G401.6 (cell line): ENCODE measurements around the gene SCGB3A1.

ENCODE experiments used
- FAIRE-seq: peaks from 2 replicates; lab custom pipeline; 2012; peaks lifted over from hg19 to GRCh38; lab: Jason Lieb, UNC

Gene SCGB3A1

DNA sequence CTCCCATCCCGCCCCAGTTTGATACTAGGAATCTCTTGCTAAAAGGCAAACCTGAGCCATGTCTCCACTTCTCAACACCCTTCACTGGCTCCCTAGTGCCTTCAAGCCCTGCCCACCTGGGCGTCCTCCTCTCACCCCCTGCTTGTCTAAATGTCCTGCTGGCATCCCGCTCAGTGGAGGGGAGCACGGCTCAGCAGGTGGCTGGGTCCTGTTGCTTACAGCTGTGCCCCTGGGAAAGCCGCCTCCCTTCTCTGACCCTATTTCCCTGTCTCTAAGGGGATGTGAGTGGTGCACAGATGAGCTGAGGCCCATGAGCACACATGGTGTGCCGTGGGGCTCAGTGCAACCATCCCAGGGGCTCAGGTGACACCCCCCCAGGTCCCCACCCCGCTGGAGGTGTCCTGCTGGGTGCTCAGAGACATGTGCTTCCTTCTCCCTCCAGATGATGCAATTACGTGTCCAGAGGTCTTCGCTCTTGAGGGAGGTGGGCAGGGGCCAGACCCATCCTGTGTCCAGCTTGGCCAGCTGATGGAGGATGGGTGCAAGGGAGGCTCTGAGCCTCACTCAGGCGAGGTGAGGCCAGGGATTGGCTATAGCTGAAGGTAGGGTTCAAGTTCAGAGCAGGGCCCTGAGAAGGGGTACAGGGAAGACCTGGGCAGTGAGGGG lies 34.0 kb upstream of the SCGB3A1 start:
- FAIRE-seq: no peak

DNA sequence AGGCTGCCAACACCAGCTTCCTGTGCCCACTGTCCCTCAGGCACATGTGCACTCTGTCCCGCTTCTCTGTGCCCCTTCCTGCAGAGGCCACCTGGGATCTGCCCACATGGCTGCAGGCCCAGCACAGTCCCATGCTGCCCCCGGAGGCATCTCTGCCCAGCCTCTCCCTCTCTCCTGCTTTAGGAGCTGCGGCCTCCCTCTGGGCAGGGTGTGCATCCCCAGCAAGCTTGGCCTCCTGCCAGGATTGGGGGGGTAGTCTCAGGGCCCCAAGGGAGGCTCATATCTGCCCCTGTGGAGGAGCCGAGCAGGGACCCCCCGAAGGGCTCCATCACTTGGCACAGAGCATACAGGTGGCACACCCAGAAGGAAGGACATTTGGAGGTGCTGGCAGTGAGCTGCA lies 33.3 kb upstream of the SCGB3A1 start:
- no peak for FAIRE-seq

DNA sequence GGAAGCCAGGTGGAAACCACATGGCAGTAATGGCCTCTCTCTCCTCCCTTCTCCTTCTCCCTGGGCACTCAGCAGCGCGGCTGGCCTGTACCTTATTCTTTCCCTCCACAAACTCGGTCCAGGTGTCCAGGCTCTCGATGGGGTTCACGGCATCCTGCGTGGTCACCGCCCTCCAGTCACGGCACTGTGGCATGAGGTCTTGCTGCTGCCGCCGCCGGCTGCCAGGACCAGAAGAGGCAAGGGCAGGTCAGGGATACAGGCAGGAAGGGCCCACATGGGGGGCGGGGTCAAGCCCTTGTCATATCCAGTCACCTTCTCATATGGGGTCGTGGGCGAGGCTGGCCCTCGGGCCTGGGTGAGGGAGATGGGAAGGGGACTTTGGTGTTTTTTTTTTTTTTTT lies 32.5 kb upstream of the SCGB3A1 start:
- FAIRE-seq: no peak

DNA sequence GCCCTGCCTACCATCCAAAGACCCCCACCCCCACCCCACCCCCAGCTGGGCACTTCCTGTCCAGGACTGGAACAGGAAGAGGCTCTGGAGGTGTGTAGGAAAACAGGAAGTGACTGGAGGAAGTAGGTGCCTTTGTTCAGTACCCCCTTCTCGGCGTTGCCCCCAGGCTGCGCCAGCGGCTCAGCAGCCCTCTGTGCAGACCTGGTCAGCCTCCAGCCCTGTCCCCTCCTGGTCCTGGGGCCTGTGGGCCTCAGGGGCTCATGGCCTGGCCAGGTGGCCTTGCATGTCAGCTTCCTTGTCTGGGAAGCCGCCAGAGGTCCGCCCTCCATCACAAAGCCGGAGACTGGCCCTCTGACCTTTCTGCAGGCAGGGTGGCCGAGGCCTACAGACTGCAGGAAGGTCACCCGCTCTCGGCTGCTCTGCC lies 32.1 kb upstream of the SCGB3A1 start:
- no peak for FAIRE-seq

DNA sequence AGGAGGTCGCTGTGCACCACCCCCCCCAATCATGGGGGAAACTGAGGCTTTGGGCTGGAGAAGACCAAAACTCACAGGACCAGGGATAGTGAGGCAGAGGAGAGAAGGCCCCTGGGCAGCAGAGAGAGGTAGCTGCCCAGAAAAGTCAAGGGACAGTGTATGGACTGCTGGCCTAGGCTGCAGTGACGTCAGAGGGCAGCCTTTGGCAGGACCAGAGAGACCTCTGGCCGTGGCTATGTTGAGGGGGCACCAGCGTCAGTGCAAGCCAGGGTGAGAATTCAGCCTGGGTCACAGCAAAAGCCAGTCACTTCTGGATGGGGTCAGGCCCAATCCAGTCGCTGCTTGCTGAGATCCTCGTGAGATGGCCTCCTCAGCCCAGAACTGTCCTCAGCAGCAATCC lies 31.6 kb upstream of the SCGB3A1 start:
- FAIRE-seq: no peak

DNA sequence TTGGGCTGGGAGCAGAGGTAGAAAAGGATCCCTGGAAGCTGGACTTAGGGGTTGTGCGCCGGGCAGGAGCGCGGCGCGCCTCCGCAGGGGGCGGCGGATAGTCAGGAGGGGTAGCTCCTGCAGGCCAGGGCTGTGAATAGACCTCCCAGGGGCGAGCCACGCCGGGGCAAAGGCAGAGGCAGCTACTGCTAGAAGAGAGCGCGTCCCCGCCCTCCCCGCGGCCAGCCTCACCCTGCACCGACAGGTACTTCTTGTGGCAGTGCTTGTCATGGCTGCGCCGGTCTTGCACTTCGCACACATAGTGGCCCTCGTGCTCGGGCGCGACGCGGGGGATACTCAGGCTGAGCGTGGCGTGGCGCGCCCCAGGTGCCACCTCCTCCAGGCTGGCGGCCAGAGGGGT lies 30.0 kb upstream of the SCGB3A1 start:
- no peak for FAIRE-seq

DNA sequence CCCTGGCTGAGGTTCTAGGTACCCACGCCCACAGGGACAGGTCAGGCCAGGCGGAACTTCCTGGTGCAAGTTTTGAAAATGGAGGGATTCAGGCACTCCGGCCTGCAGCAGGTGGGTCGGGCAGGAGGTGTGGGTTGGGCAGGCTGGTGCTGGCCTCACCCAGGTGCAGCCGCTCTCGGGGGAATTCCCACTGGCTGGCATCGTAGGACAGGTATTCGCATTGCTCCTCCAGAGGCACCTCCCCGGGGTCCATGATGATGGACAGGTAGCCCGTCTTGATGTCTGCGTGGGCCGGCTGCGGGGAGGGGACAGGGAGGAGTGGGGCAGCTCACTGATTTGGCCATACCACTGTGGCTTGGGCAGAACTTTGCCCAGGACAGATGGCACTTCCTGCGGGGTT lies 28.7 kb upstream of the SCGB3A1 start:
- FAIRE-seq: no peak

DNA sequence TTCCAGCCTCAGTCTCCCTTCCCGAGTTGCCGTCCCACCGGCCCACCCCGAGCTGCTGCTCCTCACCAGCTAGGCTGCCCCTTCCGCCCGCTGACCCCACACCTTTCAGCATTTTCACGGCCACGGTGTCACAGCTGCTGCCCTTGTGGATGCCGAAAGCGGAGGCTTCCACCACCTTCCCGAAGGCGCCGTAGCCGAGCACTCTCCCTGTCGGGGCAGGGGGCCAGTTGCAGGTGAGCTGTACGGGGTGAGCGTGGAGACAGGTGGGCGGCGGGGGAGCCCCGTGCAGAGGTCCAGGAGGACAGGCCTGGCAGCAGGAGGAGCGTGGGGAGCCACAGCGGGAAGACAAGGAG lies 28.2 kb upstream of the SCGB3A1 start:
- FAIRE-seq: no peak

DNA sequence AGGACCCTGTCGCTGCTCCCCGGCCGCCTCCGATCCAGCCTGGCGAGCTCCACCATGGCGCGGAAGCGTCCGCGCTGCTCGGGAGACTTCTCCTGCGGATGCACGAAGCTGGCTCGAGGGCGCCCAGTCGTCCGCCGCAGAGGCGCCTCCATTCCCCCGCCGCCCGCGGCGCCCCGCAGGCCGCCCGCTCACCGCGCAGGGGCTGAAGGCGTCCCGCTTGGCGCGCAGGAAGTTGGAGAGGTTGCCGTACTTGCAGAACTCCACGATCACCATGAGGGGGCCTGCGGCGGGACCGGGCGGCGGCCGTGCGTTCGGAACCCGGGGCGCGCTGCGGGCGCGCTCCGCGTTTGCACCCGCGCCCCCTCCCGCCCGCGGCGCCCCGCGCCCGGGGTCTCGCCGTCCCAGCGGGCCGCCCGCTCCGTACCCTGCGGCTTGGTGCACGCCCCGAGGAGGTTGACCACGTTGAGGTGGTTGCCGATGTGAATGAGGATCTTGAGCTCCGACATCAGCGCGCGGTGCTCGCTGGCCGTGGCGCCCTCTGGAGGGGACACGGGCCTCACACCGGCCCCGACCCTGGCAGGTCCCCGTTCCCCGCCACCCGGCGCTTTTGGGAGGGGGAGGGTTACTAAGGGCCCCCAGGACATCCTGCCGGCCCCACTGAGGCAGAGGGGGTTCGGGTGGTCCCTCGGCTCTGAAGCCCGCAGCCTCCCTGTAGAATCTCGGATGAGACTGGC lies 27.7 kb upstream of the SCGB3A1 start:
- FAIRE-seq: no peak

DNA sequence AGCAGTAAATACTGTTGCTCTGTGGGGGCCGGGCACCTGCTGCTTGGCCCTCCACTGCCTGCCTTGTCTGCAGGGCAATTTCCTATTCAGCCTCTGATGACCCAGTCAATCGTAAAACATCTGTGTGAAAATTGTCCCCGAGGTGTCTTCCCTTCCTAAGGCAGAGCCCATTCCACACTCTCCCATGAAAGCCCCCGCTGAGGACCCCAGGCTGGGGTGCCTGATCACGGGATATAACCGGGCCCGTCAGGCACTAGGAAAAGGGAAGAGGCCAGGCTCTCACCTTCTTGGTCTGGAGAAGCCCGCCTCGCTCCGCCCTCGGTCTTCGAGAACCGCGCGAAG lies 27.2 kb upstream of the SCGB3A1 start:
- FAIRE-seq: no peak

DNA sequence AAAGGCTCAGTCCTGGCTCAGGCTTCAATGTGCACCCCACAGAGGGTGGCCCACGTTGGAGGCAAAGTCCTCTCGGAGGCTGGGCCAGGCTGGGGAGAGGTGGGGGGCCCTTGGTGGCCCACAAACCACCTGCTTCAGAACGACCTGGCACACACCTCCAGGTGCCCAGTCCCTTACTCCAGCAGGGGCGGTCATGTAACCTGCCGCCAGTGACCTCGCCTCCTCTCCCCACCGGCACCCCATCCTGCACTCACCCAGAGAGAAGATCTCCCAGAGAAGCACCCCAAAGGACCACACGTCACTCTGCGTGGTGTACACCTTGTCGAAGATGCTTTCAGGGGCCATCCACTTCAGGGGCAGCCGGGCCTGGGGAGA lies 22.5 kb upstream of the SCGB3A1 start:
- no peak for FAIRE-seq

DNA sequence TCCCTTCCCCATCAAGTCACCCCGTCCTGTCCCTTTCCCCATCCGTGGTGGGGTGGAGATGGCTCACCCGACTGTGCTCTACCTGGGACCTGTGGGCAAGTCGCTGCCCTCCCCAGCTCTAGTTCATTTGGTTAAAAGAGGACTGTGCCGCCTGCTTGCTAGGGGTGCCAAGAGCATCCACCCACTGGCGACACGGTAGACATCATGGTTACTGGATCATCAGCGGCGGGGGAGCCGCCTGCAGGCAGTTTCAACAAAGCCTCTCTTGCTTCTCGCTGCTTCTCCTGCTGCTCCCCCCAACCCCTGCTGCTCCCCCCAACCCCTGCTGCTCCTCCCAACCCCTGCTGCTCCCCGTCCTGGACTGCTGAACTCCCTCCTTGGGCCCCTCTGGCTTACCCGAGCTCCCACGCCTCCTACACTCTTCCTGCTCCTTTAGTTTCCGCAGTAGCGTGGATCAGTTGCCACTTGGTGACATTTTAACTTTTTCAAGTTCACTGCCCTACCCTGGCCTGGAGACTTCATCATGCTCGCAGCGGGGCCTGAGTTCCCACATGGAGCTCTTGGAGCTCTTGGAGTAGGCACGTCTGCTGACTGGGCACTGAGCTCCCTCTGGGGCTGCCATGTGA lies 22.0 kb upstream of the SCGB3A1 start:
- no peak for FAIRE-seq

DNA sequence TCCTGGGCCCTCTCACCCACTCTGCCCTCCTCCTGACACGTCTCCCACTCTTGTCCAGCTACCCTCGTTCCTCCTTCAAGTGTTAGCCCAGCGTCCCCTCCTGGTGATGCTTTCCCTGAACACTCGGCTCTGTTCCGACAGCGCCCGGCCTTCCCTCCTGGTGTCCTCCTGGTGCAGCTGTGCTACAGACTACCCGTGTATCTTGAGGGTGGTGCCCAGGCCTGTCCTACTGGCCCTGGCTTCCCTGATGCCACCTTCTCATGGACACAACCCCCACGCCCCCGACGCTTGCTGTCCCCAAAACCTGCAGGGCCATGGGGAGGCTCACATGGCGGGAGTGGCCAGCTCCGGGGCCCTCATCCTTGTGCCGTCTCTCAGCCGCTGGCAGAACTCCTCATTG lies 21.4 kb upstream of the SCGB3A1 start:
- FAIRE-seq: no peak

DNA sequence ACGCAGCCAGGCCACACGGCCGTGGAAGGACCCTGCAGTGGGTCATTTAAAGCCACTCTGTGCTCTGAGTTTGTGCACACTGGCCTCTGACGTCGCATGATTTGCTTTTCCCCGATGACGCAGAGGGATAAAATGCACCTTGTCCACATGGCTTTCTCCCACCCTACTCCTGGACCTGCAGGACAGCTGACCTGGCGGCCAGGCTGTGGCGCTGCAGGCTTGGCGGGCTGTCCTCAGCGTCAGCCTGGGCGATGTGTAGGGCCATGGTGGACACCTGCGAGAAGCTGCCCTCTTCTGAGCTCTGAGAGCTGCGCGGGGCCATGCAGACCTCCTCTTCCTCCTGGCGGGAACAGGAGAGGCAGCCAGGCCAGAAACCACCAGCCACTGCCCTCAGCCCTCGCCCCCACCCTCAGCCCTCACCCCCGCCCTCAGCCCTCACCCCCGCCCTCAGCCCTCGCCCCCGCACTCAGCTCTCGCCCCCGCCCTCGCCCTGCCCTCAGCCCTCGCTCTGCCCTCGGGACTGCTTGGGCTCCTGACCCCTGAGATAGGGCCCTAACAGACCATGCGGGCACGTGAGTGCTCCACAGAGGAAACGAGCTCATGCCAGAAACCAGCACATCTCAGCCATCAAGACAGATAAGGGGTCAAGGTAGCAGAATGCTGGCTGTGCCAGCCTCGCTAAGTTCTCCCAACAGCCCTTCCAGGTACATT lies 20.0 kb upstream of the SCGB3A1 start:
- no peak for FAIRE-seq

DNA sequence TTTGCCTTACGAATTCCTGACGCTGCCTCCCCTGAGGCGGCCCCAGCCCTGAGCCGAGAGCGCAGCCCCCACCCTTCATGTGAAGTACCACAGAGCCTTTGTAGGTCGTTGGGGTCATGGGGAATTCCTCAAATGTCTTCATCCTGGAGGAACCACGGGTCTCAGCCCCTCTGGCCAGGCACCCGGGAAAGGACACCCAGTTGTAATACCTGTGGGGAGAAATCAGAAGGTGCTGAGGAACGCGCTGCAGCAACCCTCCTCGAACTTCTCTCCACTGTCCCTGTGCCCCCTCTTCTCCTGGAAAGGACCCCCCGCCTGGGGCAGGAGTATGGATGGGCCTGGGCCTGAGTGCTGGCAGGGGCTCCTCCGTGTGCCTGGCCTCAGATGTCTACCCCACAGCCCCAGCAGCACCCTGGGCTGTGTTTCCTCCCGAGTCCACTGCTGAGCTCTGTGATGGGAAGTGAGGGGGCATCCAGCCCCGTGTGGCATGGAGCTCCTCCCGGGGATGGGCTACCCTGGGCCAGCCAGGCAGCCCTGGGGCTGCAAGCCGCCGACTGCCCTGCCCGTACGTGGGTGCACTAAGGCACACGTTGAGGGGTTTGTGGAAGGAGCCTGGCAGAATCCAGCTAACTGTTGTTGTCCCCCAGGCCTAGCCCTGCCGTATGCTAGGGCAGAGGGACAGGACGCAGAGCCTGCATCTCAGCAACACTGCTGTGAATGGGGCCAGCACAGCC lies 18.7 kb upstream of the SCGB3A1 start:
- FAIRE-seq: no peak

DNA sequence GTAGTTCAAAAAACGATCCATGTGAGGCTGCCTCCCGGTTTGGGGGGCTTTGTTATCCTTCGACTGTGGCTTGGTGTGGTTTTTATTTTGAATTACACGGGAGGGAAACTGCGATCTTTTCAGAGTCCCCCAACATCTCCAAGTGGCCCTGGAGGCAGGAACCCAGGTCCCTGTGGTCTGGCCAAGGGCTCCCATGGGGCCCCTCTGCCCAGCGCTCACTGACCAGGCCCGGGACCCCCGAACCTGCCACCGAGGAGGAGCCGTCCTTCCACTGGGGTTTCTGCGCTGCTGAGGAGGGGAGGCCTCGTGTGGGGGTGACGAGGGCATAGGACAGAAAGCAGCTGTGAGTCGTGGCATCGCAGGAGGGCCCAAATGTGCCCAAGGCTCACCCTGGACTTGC lies 18.1 kb upstream of the SCGB3A1 start:
- no peak for FAIRE-seq

DNA sequence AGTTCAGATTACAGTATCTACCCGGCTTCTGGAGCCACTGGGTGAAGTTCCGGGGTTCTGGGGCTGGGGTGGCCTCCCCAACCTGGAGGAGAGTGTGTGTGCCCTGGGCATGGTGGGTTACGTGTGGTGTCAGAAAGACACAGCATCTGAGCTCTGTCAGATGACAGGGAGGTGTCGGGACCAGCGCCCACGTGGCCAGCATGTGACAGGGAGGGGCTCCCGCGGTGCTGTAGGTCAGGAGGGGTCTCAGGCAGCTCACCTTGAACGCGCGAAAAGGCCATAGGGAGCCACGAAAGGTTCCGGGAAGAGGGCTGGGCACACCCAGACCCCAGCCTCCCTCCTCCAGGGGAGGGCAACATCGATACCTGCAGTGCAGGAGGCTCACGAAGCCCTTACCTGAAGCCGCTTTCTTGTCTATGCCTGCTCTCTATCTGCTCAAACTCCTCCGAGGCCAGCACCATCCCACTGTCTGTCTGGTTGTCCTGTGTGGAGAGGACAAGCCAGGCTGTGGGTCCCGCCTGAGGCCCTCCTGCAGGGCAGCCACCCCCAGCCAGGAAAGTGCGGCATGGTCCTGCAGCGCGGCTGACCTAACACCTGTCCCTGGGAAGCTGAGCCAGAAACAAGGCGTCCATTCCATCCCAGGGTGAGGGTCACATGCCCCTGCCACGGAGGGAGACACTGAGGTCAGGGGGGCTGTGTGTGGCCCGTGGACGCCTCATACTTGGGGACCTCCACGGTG lies 17.4 kb upstream of the SCGB3A1 start:
- FAIRE-seq: no peak

DNA sequence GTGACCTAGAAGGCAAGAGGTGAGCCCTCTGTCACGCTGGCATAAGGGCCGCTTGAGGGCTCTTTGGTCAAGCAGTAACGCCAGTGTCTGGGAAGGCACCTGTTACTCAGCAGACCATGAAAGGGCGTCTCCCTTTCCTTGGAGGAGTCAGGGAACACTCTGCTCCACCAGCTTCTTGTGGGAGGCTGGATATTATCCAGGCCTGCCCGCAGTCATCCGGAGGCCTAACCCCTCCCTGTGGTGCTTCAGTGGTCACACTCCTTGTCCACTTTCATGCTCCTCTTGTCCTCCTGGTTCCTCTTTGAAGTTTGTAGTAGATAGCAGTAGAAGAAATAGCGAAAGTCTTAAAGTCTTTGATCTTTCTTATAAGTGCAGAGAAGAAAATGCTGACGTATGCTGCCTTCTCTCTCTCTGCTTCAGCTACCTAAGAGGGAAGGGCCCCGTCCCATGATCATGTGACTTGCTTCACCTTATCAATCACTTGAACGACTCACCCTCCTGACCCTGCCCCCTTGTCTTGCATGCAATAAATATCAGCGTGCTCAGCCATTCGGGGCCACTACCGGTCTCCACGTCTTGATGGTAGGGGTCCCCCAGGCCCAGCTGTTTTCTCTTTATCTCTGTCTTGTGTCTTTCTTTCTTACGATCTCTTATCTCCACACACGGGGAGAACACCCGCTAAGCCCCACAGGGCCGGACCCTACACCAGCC lies 16.7 kb upstream of the SCGB3A1 start:
- FAIRE-seq: no peak

DNA sequence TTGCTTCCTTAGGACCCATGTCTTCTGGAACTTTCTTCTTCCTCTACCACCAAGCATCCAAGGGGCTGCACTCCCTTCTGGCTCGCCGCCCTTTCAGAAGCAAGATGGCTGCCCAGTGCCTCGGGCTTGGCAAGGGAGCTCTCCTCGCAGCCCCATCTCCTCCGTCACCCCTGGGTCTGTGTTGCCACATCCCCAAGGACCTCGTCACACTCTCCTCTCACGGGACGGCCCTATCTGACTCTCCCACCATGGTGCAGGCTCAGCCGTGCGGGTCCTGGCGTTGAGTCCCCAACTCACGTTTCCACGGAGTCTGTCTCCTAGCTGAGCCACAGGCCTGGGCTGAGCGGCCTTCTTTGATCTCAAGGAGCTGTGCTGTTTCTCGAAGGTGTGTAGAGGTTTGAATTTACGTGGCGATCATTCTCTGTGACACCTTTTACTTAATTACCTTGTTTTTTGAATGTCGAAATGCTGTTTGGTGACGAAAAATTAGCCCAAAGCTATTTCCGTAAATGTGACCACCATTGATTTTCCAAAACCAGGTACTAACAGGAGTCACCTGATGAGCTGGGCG lies 15.0 kb upstream of the SCGB3A1 start:
- FAIRE-seq: no peak

DNA sequence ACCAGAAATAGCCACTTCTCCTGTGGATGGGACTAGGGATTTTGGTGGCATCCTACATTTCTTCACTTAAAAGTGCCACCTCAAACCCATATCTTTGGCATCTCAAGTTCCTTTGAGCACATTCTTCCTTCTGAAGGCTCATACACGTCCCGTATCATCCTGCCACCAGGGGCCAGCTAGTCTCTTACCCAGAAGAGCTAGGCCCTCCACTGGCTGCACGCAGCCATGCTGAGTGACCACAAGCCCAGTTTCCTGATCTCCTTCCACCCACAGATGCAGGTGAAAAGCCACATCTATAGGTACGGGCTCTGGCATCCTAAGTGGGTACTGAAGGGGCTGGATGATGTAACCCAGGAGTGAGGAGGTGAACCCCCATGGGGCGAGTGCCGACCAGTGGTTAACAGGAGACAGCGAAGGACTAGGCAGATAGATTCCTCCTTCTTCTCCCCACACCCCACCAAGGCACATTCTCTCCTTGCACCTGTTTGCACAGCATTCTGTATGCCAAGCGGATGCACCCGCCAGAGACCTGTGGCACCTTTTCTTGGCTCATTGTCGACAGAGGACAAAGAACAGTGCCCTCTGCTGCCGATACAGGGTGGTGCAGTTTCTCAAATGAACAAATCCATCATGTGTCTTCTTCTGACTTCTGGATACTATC lies 14.4 kb upstream of the SCGB3A1 start:
- FAIRE-seq: no peak
